Measurements from ENCODE around the gene TCL1B. TPM values are rescaled to one million over a fixed set of nuclear protein-coding genes. Genes with fewer than 3 reads are reported as not detected.

TCL1B gene
- total and polyA plus RNA-seq, 2 of the 8 experiments (the other 6 are each of a cell fraction or from before 2014, with no cell fraction given) = 9.6 to 11.5 TPM

DNA sequence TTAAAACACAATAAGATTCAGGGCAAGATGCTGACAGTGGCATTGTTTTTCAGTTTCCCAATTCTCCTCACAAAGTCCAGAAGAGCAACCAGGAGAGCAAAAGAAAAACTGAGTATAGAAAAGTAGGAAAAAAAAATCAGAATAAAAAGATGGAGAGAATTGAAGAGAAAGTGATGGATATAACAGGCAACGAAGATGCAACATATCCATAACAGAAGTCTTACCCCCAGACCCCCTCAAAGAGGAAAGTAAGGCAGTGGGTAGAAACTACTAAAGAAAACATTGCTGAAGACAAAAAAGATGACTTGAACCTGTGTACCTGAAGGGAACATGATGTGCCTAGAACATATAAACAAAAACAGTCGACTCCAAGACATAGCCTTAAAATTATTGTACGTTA lies 17.1 kb downstream of the TCL1B start (continued):
- TF ChIP-seq, protein P1, sequence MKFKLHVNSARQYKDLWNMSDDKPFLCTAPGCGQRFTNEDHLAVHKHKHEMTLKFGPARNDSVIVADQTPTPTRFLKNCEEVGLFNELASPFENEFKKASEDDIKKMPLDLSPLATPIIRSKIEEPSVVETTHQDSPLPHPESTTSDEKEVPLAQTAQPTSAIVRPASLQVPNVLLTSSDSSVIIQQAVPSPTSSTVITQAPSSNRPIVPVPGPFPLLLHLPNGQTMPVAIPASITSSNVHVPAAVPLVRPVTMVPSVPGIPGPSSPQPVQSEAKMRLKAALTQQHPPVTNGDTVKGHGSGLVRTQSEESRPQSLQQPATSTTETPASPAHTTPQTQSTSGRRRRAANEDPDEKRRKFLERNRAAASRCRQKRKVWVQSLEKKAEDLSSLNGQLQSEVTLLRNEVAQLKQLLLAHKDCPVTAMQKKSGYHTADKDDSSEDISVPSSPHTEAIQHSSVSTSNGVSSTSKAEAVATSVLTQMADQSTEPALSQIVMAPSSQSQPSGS (IDR thresholded peaks at IDR 0.05; ENCODE audit: low read length) = no peak
- TF ChIP-seq TAF1 (IDR thresholded peaks at IDR 0.05; ENCODE audit: low read depth, low read length) (no peak), RNF2 (IDR thresholded peaks at IDR 0.05; ENCODE audit: borderline replicate concordance, low read depth, low read length, missing control alignments, poor library complexity, severe bottlenecking) (no peak)
- TF ChIP-seq, protein P2, sequence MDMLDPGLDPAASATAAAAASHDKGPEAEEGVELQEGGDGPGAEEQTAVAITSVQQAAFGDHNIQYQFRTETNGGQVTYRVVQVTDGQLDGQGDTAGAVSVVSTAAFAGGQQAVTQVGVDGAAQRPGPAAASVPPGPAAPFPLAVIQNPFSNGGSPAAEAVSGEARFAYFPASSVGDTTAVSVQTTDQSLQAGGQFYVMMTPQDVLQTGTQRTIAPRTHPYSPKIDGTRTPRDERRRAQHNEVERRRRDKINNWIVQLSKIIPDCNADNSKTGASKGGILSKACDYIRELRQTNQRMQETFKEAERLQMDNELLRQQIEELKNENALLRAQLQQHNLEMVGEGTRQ (IDR thresholded peaks at IDR 0.05; ENCODE audit: low read length) = no peak
